Measurements from ENCODE around the gene RNF207. TPM values are rescaled to one million over a fixed set of nuclear protein-coding genes. Genes with fewer than 3 reads are reported as not detected.
"Not testable (repeated sequence)": the region's sequence is repeated elsewhere in the genome, so short reads cannot be mapped to it uniquely, and the experiment has no call there.

Gene RNF207
- total RNA-seq, 1 donor from 2014 or later, result 6.6 TPM

DNA sequence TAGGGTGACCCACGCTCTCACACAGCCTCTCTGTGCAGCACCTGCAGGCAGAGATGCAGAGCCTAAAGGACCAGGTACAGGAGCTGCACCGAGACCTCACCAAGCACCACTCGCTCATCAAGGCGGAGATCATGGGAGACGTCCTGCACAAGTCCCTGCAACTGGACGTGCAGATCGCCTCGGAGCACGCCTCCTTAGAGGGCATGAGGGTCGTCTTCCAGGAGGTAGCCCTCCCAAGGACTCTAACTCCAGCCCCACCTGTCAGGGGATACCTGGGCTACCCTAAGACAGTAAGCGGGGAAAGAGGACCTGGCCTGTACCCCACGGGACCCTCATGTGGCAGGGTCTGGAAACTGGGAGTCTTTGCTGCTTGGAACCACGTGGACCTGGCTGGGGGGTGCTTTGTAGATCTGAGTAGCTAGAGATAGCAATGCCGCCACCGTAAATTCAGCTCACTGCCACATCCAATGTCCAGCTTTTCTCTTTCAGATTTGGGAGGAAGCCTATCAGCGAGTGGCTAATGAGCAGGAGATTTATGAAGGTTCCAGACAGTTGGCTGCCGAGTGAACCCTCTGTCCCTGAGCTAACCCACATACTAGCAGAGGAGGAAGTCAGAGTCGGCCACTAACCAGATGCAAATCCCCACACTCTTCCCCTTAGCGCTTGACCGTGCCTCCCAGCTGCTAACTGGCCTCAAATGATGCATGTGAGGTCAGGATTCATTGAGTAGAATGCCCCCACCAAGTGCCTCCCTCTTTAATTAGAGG is 6.5 kb downstream of the RNF207 start:
- H3K36me3 ChIP-seq (ENCODE audit: control insufficient read depth, insufficient read depth, low read length), result peaks cover 12% of the 10 kb centered on the region
- FAIRE-seq (no peak), DNase-seq (ENCODE audit: low read depth) (no peak)
- TF ChIP-seq, protein P1, sequence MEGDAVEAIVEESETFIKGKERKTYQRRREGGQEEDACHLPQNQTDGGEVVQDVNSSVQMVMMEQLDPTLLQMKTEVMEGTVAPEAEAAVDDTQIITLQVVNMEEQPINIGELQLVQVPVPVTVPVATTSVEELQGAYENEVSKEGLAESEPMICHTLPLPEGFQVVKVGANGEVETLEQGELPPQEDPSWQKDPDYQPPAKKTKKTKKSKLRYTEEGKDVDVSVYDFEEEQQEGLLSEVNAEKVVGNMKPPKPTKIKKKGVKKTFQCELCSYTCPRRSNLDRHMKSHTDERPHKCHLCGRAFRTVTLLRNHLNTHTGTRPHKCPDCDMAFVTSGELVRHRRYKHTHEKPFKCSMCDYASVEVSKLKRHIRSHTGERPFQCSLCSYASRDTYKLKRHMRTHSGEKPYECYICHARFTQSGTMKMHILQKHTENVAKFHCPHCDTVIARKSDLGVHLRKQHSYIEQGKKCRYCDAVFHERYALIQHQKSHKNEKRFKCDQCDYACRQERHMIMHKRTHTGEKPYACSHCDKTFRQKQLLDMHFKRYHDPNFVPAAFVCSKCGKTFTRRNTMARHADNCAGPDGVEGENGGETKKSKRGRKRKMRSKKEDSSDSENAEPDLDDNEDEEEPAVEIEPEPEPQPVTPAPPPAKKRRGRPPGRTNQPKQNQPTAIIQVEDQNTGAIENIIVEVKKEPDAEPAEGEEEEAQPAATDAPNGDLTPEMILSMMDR (IDR thresholded peaks at IDR 0.05; ENCODE audit: insufficient read depth, low read length, severe bottlenecking), result no peak
- H3K4me3 ChIP-seq (ENCODE audit: low read depth, low read length), result no peak overlapping the region
- no peaks in the 10 kb centered on the region for H3K27me3 ChIP-seq (ENCODE audit: control insufficient read depth, insufficient read depth, low read length)

GRCh38 chr1:6218375-6219164 is 12.7 kb downstream of the RNF207 start:
- no peak for DNase-seq (ENCODE audit: low read depth)
- H3K36me3 ChIP-seq (ENCODE audit: control insufficient read depth, insufficient read depth, low read length), result peaks cover 2% of the 10 kb centered on the region
- no peak for FAIRE-seq
- H3K27me3 ChIP-seq (ENCODE audit: control insufficient read depth, insufficient read depth, low read length), result no peaks in the 10 kb centered on the region
- TF ChIP-seq, protein P1 (IDR thresholded peaks at IDR 0.05; ENCODE audit: insufficient read depth, low read length, severe bottlenecking), result no peak
- no peak overlapping the region for H3K4me3 ChIP-seq (ENCODE audit: low read depth, low read length)

- FAIRE-seq; H3K36me3 ChIP-seq (ENCODE audit: control insufficient read depth, insufficient read depth, low read length); H3K4me3 ChIP-seq (ENCODE audit: low read depth, low read length); H3K27me3 ChIP-seq (ENCODE audit: control insufficient read depth, insufficient read depth, low read length): not testable (repeated sequence)
- DNase-seq (ENCODE audit: low read depth), result peak; percentile 54
Measured at GRCh38 chr1:6219641-6220040, 13.7 kb downstream of the RNF207 start.

DNA sequence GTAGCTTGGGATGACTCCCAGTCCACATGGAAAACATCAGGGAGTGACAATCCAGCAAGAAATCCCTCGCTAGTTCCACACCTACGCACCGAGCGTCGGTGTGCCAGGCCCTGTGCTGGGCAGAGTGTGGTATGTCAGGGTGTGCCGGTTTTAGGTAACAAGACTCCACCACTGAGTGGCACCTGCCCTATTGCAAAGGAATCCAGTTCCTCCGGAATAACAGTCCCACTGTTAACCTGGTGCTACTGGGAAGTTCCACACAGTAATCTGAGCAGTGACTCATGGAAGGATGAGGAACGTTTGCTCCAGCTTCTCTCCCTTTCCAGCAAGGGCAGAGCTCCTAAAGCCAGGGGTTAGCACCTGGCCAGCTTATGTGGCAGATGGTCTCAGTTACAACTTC is 14.3 kb downstream of the RNF207 start:
- FAIRE-seq (peak; percentile 99), DNase-seq (ENCODE audit: low read depth) (peak; percentile 98)
- H3K27me3 ChIP-seq (ENCODE audit: control insufficient read depth, insufficient read depth, low read length), result no peaks in the 10 kb centered on the region
- H3K4me3 ChIP-seq (ENCODE audit: low read depth, low read length), result no peak overlapping the region
- TF ChIP-seq, protein P1 (IDR thresholded peaks at IDR 0.05; ENCODE audit: insufficient read depth, low read length, severe bottlenecking), result no peak
- peaks cover 9% of the 10 kb centered on the region for H3K36me3 ChIP-seq (ENCODE audit: control insufficient read depth, insufficient read depth, low read length)

GRCh38 chr1:6221210-6221784 is 15.4 kb downstream of the RNF207 start:
- no peak for DNase-seq (ENCODE audit: low read depth)
- no peak for FAIRE-seq
- TF ChIP-seq, protein P1 (IDR thresholded peaks at IDR 0.05; ENCODE audit: insufficient read depth, low read length, severe bottlenecking), result no peak

GRCh38 chr1:6222636-6223035 is 16.7 kb downstream of the RNF207 start:
- peaks cover 13% of the 10 kb centered on the region for H3K36me3 ChIP-seq (ENCODE audit: control insufficient read depth, insufficient read depth, low read length)
- no peak for DNase-seq (ENCODE audit: low read depth)
- TF ChIP-seq, protein P1 (IDR thresholded peaks at IDR 0.05; ENCODE audit: insufficient read depth, low read length, severe bottlenecking), result no peak
- no peak overlapping the region for H3K4me3 ChIP-seq (ENCODE audit: low read depth, low read length)
- FAIRE-seq, result no peak
- H3K27me3 ChIP-seq (ENCODE audit: control insufficient read depth, insufficient read depth, low read length), result no peaks in the 10 kb centered on the region

More at GRCh38 chr1:6221210-6221784, 15.4 kb downstream of the RNF207 start:
- Histone ChIP-seq H3K4me3 (ENCODE audit: low read depth, low read length) (no peak overlapping the region), H3K27me3 (ENCODE audit: control insufficient read depth, insufficient read depth, low read length) (no peaks in the 10 kb centered on the region), H3K36me3 (ENCODE audit: control insufficient read depth, insufficient read depth, low read length) (peaks cover 13% of the 10 kb centered on the region)
